Mesothelial cell of epicardium (in vitro differentiated cells): ENCODE data around the gene DEK. TPM values are rescaled to one million over a fixed set of nuclear protein-coding genes. Genes with fewer than 3 reads are reported as not detected.

Experiments
- DNase-seq, 2 experiments: peaks; one replicate each; pipeline ENCODE4 v3.0.0; 2021; ENCODE audit warnings: low spot score in 2 of 2; ENCODE audit not compliant: unreplicated experiment in 2 of 2
- H3K27ac Mint-ChIP-seq: 2 replicates; pipeline ENCODE4 v1.8.0; 2021; ENCODE audit warnings: mixed read lengths
- H3K27me3 Mint-ChIP-seq: 2 replicates; pipeline ENCODE4 v1.8.0; 2021; ENCODE audit warnings: low read depth, mixed read lengths
- H3K36me3 Mint-ChIP-seq: 2 replicates; pipeline ENCODE4 v1.8.0; 2021; ENCODE audit warnings: mixed read lengths
- H3K4me1 Mint-ChIP-seq: 2 replicates; pipeline ENCODE4 v1.8.0; 2021; ENCODE audit warnings: mixed read lengths
- H3K4me3 Mint-ChIP-seq: 2 replicates; pipeline ENCODE4 v1.8.0; 2021; ENCODE audit warnings: mild to moderate bottlenecking, moderate library complexity, mixed read lengths
- H3K9me3 Mint-ChIP-seq: 2 replicates; pipeline ENCODE4 v1.8.0; 2021; ENCODE audit warnings: mixed read lengths
- CTCF ChIP-seq: fragments of 200-600 bp; sonication (generic); IDR thresholded peaks from one replicate; pipeline ENCODE4 v1.5.0; 2021; ENCODE audit warnings: antibody characterized with exemption; ENCODE audit not compliant: unreplicated experiment
- total RNA-seq: library from RNA; stranded (reverse); gene quantifications from 3 replicates; pipeline ENCODE4 v1.2.1, GENCODE V29; 2021

DEK gene
- total RNA-seq, 1 donor from 2014 or later, result 79.5 TPM

GRCh38 chr6:18281564-18281963, 17.2 kb upstream of the DEK start:
- Mint-ChIP-seq H3K27me3 (peaks cover 35% of the 10 kb centered on the region), H3K4me3 (no peak overlapping the region), H3K27ac (no peak overlapping the region), H3K4me1 (peaks cover 15% of the 10 kb centered on the region), H3K36me3 (no peaks in the 10 kb centered on the region), H3K9me3 (no peaks in the 10 kb centered on the region)
- no peak for TF ChIP-seq CTCF
- DNase-seq, result no peak

GRCh38 chr6:18280084-18280483, 15.8 kb upstream of the DEK start:
- H3K27me3 Mint-ChIP-seq, result peaks cover 48% of the 10 kb centered on the region
- no peak overlapping the region for H3K4me3 Mint-ChIP-seq
- H3K27ac Mint-ChIP-seq, result no peak overlapping the region

GRCh38 chr6:18279422-18279821, 15.1 kb upstream of the DEK start:
- no peak for TF ChIP-seq CTCF
- Mint-ChIP-seq H3K9me3 (no peaks in the 10 kb centered on the region), H3K36me3 (no peaks in the 10 kb centered on the region), H3K4me1 (peaks cover 16% of the 10 kb centered on the region), H3K27ac (no peak overlapping the region), H3K4me3 (no peak overlapping the region), H3K27me3 (peaks cover 50% of the 10 kb centered on the region)
- no peak for DNase-seq

More at GRCh38 chr6:18280084-18280483, 15.8 kb upstream of the DEK start:
- DNase-seq, result no peak
- no peak for TF ChIP-seq CTCF
- Mint-ChIP-seq H3K4me1 (peaks cover 16% of the 10 kb centered on the region), H3K9me3 (no peaks in the 10 kb centered on the region), H3K36me3 (no peaks in the 10 kb centered on the region)

- Mint-ChIP-seq H3K36me3 (no peaks in the 10 kb centered on the region), H3K4me3 (peak overlapping the region; percentile 71), H3K9me3 (no peaks in the 10 kb centered on the region), H3K4me1 (peaks cover 16% of the 10 kb centered on the region), H3K27ac (no peak overlapping the region), H3K27me3 (peaks cover 52% of the 10 kb centered on the region)
- TF ChIP-seq CTCF, result no peak
- DNase-seq, result peak in 1 of 2 experiments; percentile 50
Measured at GRCh38 chr6:18277237-18278006, 13.1 kb upstream of the DEK start.

GRCh38 chr6:18276610-18277236, 12.4 kb upstream of the DEK start:
- DNase-seq, result no peak
- H3K4me1 Mint-ChIP-seq, result peaks cover 16% of the 10 kb centered on the region
- H3K36me3 Mint-ChIP-seq, result no peaks in the 10 kb centered on the region
- H3K9me3 Mint-ChIP-seq, result peaks cover 5% of the 10 kb centered on the region
- no peak for TF ChIP-seq CTCF
- peaks cover 53% of the 10 kb centered on the region for H3K27me3 Mint-ChIP-seq
- H3K27ac Mint-ChIP-seq, result no peak overlapping the region
- H3K4me3 Mint-ChIP-seq, result peak overlapping the region; percentile 71
